ENCODE measurements around the gene MTMR4. TPM values are rescaled to one million over a fixed set of nuclear protein-coding genes. Genes with fewer than 3 reads are reported as not detected.
"Not testable (repeated sequence)": the region's sequence is repeated elsewhere in the genome, so short reads cannot be mapped to it uniquely, and the experiment has no call there.

MTMR4 gene
- total RNA-seq, 1 experiment from 2014 or later: 32.5 TPM

- no peak for DNase-seq (ENCODE audit: low read depth)
Measured at GRCh38 chr17:58492238-58493121, 22.0 kb downstream of the MTMR4 start.

GRCh38 chr17:58491510-58492045 is 22.9 kb downstream of the MTMR4 start:
- no peak for DNase-seq (ENCODE audit: low read depth)

DNA sequence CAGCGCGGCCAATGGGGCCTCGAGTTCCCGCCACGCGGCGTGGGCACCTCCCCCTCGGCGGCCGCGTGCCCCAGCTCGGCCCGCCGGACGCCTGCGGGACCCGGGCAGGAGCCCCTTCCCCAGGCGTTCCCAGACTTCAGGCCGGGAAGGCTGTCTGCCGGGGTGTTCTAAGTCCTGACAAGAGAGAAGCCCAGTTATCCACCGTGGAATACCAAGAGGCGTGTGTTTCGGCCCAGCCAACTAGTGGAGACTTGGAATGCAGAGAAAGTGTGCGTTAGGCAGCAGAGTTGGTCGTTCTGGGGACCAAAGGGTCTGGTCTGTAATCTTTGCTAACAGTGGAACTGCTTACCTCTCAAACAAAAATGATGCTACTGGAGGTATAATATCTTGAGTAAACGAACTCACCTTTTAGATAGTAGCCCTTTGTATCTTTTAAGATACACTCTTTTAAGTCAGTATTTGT is 26.0 kb downstream of the MTMR4 start:
- no peak for DNase-seq (ENCODE audit: low read depth)

DNA sequence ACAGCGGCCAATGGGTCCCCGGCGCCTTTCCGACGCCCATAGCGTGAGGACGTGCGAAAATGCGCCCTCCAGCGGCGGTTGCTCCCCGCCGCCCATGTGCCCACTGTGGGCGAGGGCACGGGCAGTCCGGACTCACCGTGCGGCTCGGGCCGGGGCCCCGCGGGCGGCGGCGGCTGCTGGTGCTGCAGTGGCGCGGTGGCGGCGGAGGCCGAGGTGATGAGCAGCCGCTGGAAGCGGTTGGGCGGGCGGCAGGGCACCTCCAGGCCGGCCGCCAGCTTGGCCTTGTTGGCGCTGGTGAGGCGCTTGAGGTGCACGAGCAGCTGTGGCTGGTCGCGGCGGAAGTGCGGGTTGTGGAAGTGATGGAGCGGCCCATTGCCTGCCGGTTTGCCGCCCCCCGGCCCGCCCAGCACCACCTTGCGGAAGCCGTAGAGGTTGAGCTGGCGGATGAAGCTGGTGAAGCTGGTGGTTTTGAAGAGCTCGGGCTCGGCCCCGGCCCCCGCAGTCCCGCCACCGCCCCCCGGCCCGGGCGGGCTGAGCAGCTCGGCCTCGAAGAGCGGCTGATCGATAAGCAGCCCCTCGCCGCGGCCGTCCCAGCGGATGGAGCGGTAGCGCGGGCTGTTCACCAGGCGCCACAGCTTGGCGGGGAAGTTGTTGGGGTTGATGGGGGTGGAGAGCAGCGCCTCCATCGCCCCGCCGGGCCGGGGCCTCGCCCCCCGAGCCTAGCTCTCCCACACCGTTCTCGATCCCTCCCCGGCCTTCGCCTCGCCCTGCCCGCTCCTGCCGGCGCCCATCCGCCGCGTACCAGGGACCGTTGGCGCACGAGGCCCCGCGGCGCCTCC is 26.6 kb downstream of the MTMR4 start, which contains the start of gene HSF5:
TSS of gene HSF5 (minus strand) at position 820 of the 839 bp plus-strand sequence. CDS start at position 686, 134 bp downstream.
- DNase-seq (ENCODE audit: low read depth): no peak

GRCh38 chr17:58484600-58484999 is 29.8 kb downstream of the MTMR4 start:
- no peak for DNase-seq (ENCODE audit: low read depth)

DNA sequence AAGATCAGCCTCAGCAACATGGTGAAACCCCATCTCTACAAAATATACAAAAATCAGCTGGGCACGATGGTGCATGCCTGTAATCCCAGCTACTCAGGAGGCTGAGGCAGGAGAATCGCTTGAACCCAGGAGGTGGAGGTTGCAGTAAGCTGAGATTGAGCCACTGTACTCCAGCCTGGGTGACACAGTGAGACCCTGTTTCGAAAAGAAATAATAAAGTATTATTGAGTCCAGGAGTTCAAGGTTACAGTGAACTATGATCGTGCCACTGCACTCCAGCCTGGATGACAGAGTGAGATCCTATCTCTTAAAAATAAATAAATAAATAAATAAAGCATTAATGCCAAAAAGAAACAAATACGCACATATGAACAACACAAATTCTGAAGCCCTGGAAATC is 32.6 kb downstream of the MTMR4 start:
- not testable (repeated sequence) for DNase-seq (ENCODE audit: low read depth)

DNA sequence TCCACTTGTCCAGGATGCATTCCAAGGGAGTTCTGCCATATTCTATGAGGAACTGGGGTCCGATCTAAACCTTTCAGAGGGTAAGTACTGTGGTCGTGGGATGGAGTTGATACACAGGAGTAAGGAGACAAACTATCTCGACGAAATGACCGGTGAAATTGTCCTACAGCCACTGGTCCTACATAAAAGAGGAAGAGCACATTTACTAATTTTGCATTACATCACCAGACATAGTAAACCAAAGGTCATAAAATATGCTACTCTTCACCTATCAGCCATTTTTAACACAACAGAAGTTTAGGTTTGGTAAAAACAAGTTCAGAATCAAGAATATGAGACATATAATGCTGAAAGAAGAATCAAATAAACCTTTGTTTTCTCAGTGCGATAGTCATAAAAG is 34.3 kb downstream of the MTMR4 start:
- DNase-seq (ENCODE audit: low read depth): no peak

DNA sequence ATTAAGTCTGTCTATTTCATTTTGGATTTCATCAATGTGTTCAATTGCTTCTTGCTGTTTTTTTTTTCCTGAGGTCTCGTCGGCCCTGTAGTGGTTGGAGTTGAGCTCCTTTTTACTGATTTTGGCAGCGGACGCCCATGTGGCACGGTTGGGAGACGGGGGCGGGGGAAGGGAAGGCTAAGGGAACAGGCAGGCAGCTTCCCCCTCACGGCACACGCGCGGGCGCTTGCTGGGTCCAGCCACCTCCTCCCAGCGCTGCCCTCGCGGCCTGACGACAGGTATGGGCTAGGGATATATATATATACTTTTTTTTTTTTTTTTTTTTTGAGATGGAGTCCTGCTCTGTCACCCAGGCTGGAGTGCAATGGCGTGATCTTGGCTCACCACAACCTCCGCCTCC is 37.6 kb downstream of the MTMR4 start:
- no peak for DNase-seq (ENCODE audit: low read depth)

GRCh38 chr17:58475985-58476384 is 38.5 kb downstream of the MTMR4 start:
- DNase-seq (ENCODE audit: low read depth): no peak

DNA sequence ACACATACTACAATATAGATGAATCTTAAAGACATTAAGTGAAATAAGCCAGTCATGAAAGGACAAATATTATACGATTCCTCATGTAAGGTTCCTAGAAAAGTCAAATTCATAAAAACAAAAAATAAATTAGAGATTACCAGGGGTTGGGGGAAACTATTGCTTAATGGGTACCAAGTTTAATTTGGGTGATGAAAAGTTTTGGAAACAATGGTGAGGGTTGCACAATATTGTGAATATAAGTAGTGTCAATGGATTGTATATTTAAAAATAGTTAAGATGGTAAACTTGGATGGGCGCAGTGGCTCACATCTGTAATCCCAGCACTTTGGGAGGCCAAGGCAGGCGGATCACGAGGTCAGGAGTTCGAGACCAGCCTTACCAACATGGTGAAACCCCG is 44.1 kb downstream of the MTMR4 start:
- DNase-seq (ENCODE audit: low read depth): no peak

DNA sequence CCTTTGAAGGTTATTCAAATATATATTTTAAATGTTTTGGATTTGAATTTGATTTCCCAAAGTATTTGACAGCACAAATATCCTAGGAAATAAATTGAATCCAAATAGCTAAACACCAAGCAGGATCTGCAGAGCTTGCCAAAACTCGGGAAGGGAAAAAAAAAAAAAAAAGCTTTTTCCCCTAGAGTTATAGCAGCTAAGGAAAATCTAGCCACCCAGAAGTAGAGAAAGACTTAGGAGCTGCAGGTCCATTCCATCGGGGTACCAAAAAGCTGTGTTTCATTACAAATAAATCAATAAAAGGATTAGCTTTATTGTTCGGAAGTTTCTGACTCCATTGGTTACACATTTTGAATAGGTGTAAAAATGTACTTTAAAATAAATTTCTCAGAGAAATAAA is 45.5 kb downstream of the MTMR4 start:
- no peak for DNase-seq (ENCODE audit: low read depth)

GRCh38 chr17:58455491-58455890 is 58.9 kb downstream of the MTMR4 start:
- no peak for DNase-seq (ENCODE audit: low read depth)

DNA sequence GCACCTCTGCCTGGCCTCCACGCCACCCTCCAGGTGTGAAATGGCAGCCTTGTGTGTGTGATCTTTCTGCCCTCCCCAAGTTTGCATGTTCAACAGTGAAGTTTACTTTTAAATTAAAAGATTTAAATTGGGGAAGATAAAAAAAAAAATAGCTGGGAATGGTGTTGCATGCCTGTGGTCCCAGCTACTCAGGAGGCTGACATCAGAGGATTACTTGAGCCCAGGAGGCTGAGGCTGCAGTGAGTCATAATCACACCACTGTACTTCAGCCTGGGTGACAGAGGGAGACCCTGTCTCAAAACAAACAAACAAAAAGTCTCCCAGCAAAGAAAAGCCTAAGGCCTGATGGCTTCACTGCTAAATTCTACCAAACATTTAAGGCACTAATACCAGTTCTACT is 61.7 kb downstream of the MTMR4 start:
- peak; percentile 64 for DNase-seq (ENCODE audit: low read depth)

DNA sequence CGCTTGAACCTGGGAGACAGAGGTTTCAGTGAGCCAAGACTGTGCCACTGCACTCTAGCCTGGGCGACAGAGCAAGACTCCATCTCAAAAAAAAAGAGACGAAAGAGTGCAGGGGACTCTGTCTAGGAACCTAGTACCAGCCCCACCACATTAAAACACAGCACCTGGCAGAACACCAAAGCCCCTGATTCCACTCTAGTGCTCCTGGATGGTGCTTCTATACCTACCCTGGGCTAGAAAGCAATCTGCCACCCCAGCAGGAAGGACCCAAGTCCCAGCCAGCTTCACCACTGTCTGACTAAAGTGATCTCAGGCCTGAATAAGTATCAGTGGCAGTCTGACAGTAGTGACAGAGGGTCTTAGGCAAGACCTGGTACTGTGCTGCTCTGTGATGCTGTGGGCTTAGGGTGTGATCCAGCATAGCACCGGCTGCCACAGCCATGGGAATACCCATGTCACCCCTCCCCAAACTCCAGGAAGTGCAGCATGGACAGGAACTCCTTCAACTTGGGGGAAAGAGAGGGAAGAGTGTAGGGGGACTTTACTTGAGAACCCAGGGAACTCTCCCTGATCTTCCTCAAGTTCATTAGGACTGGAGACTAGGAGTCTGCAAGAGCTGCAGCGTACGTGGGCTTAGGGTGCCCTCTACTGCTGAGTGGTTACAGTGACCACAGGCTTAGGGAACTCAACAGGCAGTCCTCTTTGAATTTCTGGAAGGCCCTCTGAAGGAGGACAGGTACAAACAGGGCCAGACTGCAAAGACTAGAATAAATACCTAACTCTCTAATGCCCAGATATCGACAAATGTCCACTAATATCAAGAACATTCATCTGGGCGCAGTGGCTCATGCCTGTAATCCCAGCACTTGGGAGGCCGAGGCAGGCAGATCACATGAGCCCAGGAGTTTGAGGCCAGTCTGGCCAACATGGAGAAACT is 67.1 kb downstream of the MTMR4 start:
- peak; percentile 79 for DNase-seq (ENCODE audit: low read depth)

- DNase-seq (ENCODE audit: low read depth): no peak
Measured at GRCh38 chr17:58446086-58446485, 68.4 kb downstream of the MTMR4 start.

Other genes starting within 250 kb of the MTMR4 start
- not detected in 2 replicates for gene MPO, start 233.7 kb downstream of the MTMR4 start, total RNA-seq (2014; rRNA removed; shearing (Covaris generic))
- gene TSPOAP1, start 185.8 kb downstream of the MTMR4 start, total RNA-seq (2014; rRNA removed; shearing (Covaris generic)): 0.22 and 0.47 TPM in 2 replicates
- gene SUPT4H1, start 162.4 kb downstream of the MTMR4 start, total RNA-seq (2014; rRNA removed; shearing (Covaris generic)): 64.3 and 71.6 TPM in 2 replicates
- 0.17 TPM in 1 of 2 replicates, not detected in the other for gene RNF43, start 97.1 kb downstream of the MTMR4 start, total RNA-seq (2014; rRNA removed; shearing (Covaris generic))
- not detected in 2 replicates for gene HSF5, start 26.2 kb downstream of the MTMR4 start, total RNA-seq (2014; rRNA removed; shearing (Covaris generic))
- gene TEX14, start 177.4 kb upstream of the MTMR4 start, total RNA-seq (2014; rRNA removed; shearing (Covaris generic)): not detected in 2 replicates
- gene RAD51C, start 178.0 kb upstream of the MTMR4 start, total RNA-seq (2014; rRNA removed; shearing (Covaris generic)): 41.6 and 55.2 TPM in 2 replicates
- 0.25 and 0.47 TPM in 2 replicates for gene PPM1E, start 241.2 kb upstream of the MTMR4 start, total RNA-seq (2014; rRNA removed; shearing (Covaris generic))